H4 (cell line): Measurements from ENCODE around the gene SLC26A6. TPM values are rescaled to one million over a fixed set of nuclear protein-coding genes. Genes with fewer than 3 reads are reported as not detected.
A peak's percentile ranks its signal among the peaks of the same experiment; 100 is the strongest.

ENCODE experiments used
- DNase-seq: peaks from one replicate; pipeline ENCODE4 v3.0.0-alpha.2; 2015; ENCODE audit warnings: low spot score
- total RNA-seq: library from RNA; depleted of rRNA; stranded (reverse); fragments of >200 nt; shearing (Covaris generic); gene quantifications from 2 replicates; pipeline ENCODE4 v1.2.3, GENCODE V29; 2014

SLC26A6 gene
- total RNA-seq, 1 experiment from 2014 or later = 7.8 TPM

GRCh38 chr3:48661501-48662144, 26.4 kb upstream of the SLC26A6 start:
- no peak for DNase-seq

GRCh38 chr3:48660800-48661400, 25.6 kb upstream of the SLC26A6 start:
- no peak for DNase-seq

- DNase-seq = no peak
Measured at GRCh38 chr3:48656841-48657281, 21.6 kb upstream of the SLC26A6 start.

- no peak for DNase-seq
Measured at GRCh38 chr3:48656061-48656840, 21.0 kb upstream of the SLC26A6 start.

GRCh38 chr3:48655606-48656005, 20.3 kb upstream of the SLC26A6 start:
- no peak for DNase-seq

GRCh38 chr3:48655063-48655462, 19.8 kb upstream of the SLC26A6 start:
- no peak for DNase-seq

- DNase-seq = no peak
Measured at GRCh38 chr3:48652923-48653715, 17.9 kb upstream of the SLC26A6 start.

GRCh38 chr3:48651771-48652170, 16.5 kb upstream of the SLC26A6 start:
- DNase-seq = no peak

- DNase-seq = no peak
Measured at GRCh38 chr3:48650723-48651122, 15.5 kb upstream of the SLC26A6 start.

GRCh38 chr3:48648188-48648850, 13.1 kb upstream of the SLC26A6 start:
- DNase-seq = no peak

- no peak for DNase-seq
Measured at GRCh38 chr3:48647714-48648113, 12.5 kb upstream of the SLC26A6 start.

GRCh38 chr3:48644898-48645760, 9.9 kb upstream of the SLC26A6 start:
- no peak for DNase-seq

- DNase-seq = no peak
Measured at GRCh38 chr3:48642605-48643004, 7.3 kb upstream of the SLC26A6 start.

GRCh38 chr3:48641396-48641795, 6.1 kb upstream of the SLC26A6 start:
- no peak for DNase-seq

- no peak for DNase-seq
Measured at GRCh38 chr3:48639944-48640606, 4.8 kb upstream of the SLC26A6 start.

GRCh38 chr3:48637305-48637704, 2.0 kb upstream of the SLC26A6 start:
- no peak for DNase-seq

- DNase-seq = no peak
Measured at GRCh38 chr3:48636149-48636655, 941 bp upstream of the SLC26A6 start.

- DNase-seq = peak; percentile 13
Measured at GRCh38 chr3:48634661-48635221, 520 bp downstream of the SLC26A6 start.

GRCh38 chr3:48633743-48634142, 1.5 kb downstream of the SLC26A6 start:
- DNase-seq = no peak
